HEK293 (cell line): ENCODE measurements around the gene ATP8A2.

Source experiments
- CTCF ChIP-seq: fragments of 450-650 bp; formaldehyde crosslinking; IDR thresholded peaks from 2 replicates; pipeline ENCODE4 v1.5.1; 2016; ENCODE audit warnings: missing biosample characterization, missing genetic modification characterization
- ZNF10 ChIP-seq: fragments of 450-650 bp; formaldehyde crosslinking; IDR thresholded peaks from 2 replicates; pipeline ENCODE4 v1.5.1; 2017; ENCODE audit warnings: missing biosample characterization, missing genetic modification characterization
- ZNF26 ChIP-seq: fragments of 450-650 bp; formaldehyde crosslinking; IDR thresholded peaks from 2 replicates; pipeline ENCODE4 v1.5.1; 2016; ENCODE audit warnings: missing biosample characterization, missing genetic modification characterization
- ZNF302 ChIP-seq: fragments of 450-650 bp; formaldehyde crosslinking; IDR thresholded peaks from 2 replicates; pipeline ENCODE4 v1.5.1; 2016; ENCODE audit warnings: missing biosample characterization, missing genetic modification characterization, low read depth
- ZNF423 ChIP-seq: fragments of 450-650 bp; formaldehyde crosslinking; IDR thresholded peaks from 2 replicates; pipeline ENCODE4 v1.5.1; 2016; ENCODE audit warnings: missing biosample characterization, missing genetic modification characterization

GRCh38 chr13:25857830-25858229, 486.1 kb downstream of the ATP8A2 start:
- TF ChIP-seq ZNF10 (tag by site-specific recombination) (no peak), ZNF26 (tag by site-specific recombination) (no peak), ZNF302 (tag by site-specific recombination) (no peak), ZNF423 (no peak), CTCF (no peak)
